Peyer's patch (tissue), 4 donors: ENCODE measurements around the gene FIBP.

Experiments
- CTCF ChIP-seq, 6 experiments: fragments of 450-650 bp in 4 of 6; fragments of 200-600 bp in 2 of 6; sonication (generic) in 1 of 6; IDR thresholded peaks; one replicate each; pipeline ENCODE4 v1.5.1; 2017 to 2019; ENCODE audit warnings: antibody characterized with exemption in 6 of 6, mild to moderate bottlenecking in 3 of 6, moderate library complexity in 1 of 6
- POLR2A ChIP-seq, 2 donors: fragments of 450-650 bp; IDR thresholded peaks; one replicate each; pipeline ENCODE4 v1.5.1; 2017; ENCODE audit warnings: antibody characterized with exemption in 2 of 2, mild to moderate bottlenecking in 2 of 2, moderate library complexity in 2 of 2

GRCh38 chr11:65879617-65880016 lies 8.7 kb downstream of the FIBP start, which contains the start of gene CTSW:
- TF ChIP-seq POLR2A (IDR thresholded peaks at IDR 0.05) (no peak), CTCF (IDR thresholded peaks at IDR 0.05) (no peak)
